NCI-H1436 (cell line): ENCODE results near the gene KIAA1671.
"Not testable (repeated sequence)": the region's sequence is repeated elsewhere in the genome, so short reads cannot be mapped to it uniquely, and the experiment has no call there.

Source experiments
- DNase-seq: peaks from one replicate; lab custom pipeline; 2025; lab: John Stamatoyannopoulos, UW

KIAA1671 gene

GRCh38 chr22:24951942-24952836, at the start of gene KIAA1671:
Gene KIAA1671, plus strand, starts transcription at chr22:24952716. Its CDS starts 75,284 bp downstream, at chr22:25028000.
- DNase-seq, result peak; percentile 86

- no peak for DNase-seq
These were observed 46.6 kb upstream of the KIAA1671 start for GRCh38 chr22:24905909-24906308.

- not testable (repeated sequence) for DNase-seq
These were observed 45.4 kb upstream of the KIAA1671 start for GRCh38 chr22:24907101-24907500.

GRCh38 chr22:24920029-24920428, 32.5 kb upstream of the KIAA1671 start:
- no peak for DNase-seq

- no peak for DNase-seq
These were observed 26.7 kb upstream of the KIAA1671 start for GRCh38 chr22:24925586-24926427.

GRCh38 chr22:24926428-24926725, 26.1 kb upstream of the KIAA1671 start:
- DNase-seq, result no peak

- DNase-seq, result no peak
These were observed 25.5 kb upstream of the KIAA1671 start for GRCh38 chr22:24926849-24927579.

- DNase-seq, result no peak
These were observed 24.2 kb upstream of the KIAA1671 start for GRCh38 chr22:24928322-24928721.

- no peak for DNase-seq
These were observed 21.8 kb upstream of the KIAA1671 start for GRCh38 chr22:24930678-24931077.

- DNase-seq, result no peak
These were observed 16.6 kb upstream of the KIAA1671 start for GRCh38 chr22:24935771-24936483.

GRCh38 chr22:24937114-24937513, 15.4 kb upstream of the KIAA1671 start:
- no peak for DNase-seq

- DNase-seq, result peak; percentile 66
These were observed 13.7 kb upstream of the KIAA1671 start for GRCh38 chr22:24938741-24939341.

GRCh38 chr22:24942301-24942700, 10.2 kb upstream of the KIAA1671 start:
- no peak for DNase-seq

- no peak for DNase-seq
These were observed 8.1 kb upstream of the KIAA1671 start for GRCh38 chr22:24944217-24944937.

- DNase-seq, result no peak
These were observed 7.1 kb upstream of the KIAA1671 start for GRCh38 chr22:24945430-24945829.

GRCh38 chr22:24947383-24947782, 5.1 kb upstream of the KIAA1671 start:
- no peak for DNase-seq

GRCh38 chr22:24947881-24948280, 4.6 kb upstream of the KIAA1671 start:
- peak; percentile 21 for DNase-seq

- no peak for DNase-seq
These were observed 3.9 kb upstream of the KIAA1671 start for GRCh38 chr22:24948356-24949202.

- no peak for DNase-seq
These were observed 2.1 kb upstream of the KIAA1671 start for GRCh38 chr22:24950272-24950902.
